ENCODE data around the gene NRN1.
A peak's percentile ranks its signal among the peaks of the same experiment; 100 is the strongest.
"Not testable (repeated sequence)": the region's sequence is repeated elsewhere in the genome, so short reads cannot be mapped to it uniquely, and the experiment has no call there.

Gene NRN1

DNA sequence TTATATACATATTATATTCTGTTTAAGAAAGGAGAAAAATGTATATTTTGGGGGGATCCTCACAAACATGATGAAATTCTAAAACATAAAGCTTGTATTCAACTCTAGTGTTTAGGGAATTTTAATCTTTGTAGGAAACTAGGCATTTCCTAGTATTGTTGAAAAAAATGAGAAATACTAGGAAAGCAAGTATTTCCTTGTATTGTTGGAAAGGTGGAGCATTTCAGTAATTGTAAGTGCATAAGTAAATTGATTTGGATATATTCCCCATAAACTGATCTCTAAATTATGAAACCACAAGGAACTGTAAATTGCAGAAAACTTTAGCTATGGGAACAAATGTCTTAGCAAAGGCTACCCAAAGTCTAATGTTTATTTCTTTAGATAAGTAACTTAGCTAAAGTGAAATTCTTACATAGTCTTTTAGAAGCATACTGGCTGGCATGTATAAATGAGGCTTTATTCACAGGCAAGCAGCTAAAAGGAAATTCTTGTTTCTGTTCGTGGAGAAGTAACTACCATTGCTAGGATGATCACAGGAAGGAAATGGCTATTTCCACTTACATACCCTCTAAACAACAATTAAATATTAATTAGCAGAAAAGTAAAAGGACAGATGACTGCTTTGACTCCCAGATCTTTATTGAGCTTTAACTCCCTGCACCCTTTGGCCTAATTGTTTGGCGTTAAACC, 19.9 kb upstream of the NRN1 start:
- no peak for DNase-seq (ENCODE audit: extremely low read depth, low read depth)
- no peak overlapping the region for H3K4me3 ChIP-seq (replicated peaks; ENCODE audit: low read depth, low read length)
- TF ChIP-seq, protein P1, sequence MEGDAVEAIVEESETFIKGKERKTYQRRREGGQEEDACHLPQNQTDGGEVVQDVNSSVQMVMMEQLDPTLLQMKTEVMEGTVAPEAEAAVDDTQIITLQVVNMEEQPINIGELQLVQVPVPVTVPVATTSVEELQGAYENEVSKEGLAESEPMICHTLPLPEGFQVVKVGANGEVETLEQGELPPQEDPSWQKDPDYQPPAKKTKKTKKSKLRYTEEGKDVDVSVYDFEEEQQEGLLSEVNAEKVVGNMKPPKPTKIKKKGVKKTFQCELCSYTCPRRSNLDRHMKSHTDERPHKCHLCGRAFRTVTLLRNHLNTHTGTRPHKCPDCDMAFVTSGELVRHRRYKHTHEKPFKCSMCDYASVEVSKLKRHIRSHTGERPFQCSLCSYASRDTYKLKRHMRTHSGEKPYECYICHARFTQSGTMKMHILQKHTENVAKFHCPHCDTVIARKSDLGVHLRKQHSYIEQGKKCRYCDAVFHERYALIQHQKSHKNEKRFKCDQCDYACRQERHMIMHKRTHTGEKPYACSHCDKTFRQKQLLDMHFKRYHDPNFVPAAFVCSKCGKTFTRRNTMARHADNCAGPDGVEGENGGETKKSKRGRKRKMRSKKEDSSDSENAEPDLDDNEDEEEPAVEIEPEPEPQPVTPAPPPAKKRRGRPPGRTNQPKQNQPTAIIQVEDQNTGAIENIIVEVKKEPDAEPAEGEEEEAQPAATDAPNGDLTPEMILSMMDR (IDR thresholded peaks at IDR 0.05; ENCODE audit: low read depth, low read length, missing control alignments) = no peak

DNA sequence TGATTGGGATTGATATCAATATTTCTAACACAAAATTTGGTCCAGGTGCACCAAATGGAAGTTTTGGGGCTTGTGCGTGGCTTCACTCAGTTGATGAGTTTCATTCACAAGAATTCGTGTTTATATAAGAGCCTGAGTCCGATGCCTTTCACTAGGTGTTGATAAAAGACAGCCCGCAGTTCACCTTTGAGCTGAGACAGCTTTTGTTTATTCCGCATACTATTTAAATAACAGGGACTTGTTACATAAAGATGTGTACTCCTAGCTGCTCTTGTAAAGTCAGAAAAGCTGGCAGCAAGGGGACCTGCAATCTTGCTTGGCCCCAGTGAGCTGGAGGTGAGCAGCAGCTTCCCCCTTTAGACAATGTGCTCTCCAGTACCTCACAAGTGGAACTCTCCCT, 19.0 kb upstream of the NRN1 start:
- H3K4me3 ChIP-seq (replicated peaks; ENCODE audit: low read depth, low read length) = no peak overlapping the region
- TF ChIP-seq, protein P1 (IDR thresholded peaks at IDR 0.05; ENCODE audit: low read depth, low read length, missing control alignments) = no peak
- DNase-seq (ENCODE audit: extremely low read depth, low read depth) = no peak

DNA sequence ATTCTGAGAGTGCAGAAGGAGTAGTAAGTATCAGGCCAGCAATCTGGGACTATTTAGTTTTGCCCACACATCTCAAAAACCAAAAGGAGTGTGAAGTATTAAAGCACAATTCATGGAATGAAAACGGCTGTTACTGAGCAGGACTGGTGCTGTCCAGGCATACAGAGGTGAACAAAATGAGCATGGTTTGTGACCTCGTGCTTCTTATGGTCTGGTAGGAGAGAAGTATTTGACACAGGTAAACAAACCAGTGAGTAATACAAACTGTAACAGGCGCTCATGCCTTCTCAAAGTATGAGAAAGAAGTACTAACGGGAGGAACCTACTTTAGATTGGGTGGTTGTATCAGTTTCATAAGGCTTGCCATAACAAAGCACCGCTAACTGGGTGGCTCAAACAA, 17.5 kb upstream of the NRN1 start:
- no peak overlapping the region for H3K4me3 ChIP-seq (replicated peaks; ENCODE audit: low read depth, low read length)
- DNase-seq (ENCODE audit: extremely low read depth, low read depth) = no peak
- TF ChIP-seq, protein P1 (IDR thresholded peaks at IDR 0.05; ENCODE audit: low read depth, low read length, missing control alignments) = no peak

DNA sequence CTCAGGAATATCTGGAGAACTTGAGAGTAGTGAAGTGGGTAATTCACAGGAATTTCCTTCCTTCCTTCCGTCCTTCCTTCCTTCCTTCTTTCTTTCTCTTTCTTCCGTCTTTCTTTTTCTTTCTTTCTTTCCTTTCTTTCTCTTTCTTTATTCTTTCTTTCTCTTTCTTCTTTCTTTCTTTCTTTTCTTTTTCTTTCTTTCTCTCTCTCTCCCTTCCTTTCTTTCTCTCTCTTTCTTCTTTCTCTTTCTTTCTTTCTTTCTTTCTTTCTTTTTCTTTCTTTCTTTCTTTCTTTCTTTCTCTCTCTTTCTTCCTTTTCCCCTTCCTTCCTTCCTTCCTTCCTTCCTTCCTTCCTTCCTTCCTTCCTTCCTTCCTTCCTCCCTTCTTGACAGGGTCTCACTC, 16.1 kb upstream of the NRN1 start:
- not testable (repeated sequence) for DNase-seq (ENCODE audit: extremely low read depth, low read depth); H3K4me3 ChIP-seq (replicated peaks; ENCODE audit: low read depth, low read length)

DNA sequence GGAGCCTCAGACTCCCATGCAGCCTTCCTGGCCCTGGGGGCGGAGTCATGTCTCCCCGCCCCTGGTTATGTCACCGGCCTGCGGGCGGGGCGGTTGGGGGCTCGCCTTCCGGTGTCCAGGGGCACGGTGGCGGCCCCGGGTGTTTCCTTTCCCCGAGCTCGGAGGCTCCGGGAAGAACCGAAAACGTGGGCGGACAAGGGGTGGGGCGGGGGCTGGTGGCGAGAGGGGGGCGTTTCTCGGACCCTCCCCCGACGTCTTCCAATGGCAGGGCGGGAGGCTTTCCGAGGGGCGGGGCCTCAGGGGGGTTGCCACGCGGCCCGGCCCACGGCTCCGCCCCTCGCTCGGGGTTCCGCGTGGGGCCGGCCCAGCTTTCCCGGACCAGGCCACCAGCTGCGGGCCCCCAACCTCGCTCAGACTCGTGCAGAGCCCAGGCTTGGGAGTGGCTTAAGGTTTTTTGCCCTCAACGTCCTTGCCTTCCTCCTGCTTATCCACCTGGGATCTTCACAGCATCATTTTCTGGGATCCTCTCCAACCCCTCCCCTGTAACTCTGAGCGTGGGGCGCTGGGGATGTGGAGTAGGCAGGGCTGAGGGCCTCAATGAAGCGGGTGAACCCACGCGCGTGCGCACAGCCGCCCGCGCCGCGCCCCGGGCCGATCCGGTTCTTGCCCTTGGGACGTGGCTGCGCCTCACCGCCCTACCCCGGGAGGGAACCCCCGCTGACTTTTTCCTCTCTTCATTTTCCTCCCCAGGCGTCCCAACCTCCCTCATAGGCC, 2.1 kb upstream of the NRN1 start:
- TF ChIP-seq, protein P1 (IDR thresholded peaks at IDR 0.05; ENCODE audit: low read depth, low read length, missing control alignments) = no peak
- H3K4me3 ChIP-seq (replicated peaks; ENCODE audit: low read depth, low read length) = peak overlapping the region; percentile 30
- no peak for DNase-seq (ENCODE audit: extremely low read depth, low read depth)

DNA sequence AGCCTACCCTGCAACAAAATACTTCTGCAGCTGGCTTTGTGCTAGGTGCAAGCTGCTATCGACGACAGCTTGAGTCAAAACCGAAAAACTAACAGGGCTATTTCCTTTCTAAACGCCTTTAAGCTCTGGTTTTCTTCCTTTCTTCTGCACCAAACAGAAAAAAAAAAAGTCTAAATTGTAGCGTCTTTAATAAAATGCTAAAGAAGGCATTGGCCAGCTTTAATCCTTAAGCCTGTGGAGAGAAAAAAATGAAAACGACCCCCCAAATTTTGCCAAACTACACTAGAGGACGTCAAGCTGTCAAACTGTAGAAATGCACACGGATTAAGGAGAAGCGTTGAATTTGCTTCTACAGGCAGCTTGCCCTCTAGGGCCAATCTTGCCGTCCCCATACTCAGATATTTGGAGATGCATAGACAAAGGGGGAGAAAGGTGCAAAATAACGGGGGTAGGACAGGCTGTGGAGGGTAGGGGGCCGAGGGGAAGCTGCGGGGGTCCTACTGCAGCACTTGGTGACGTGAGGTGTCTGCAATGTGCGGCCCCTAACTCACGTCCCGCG, 1.4 kb upstream of the NRN1 start:
- TF ChIP-seq, protein P1 (IDR thresholded peaks at IDR 0.05; ENCODE audit: low read depth, low read length, missing control alignments) = no peak
- DNase-seq (ENCODE audit: extremely low read depth, low read depth) = no peak
- peak overlapping the region; percentile 30 for H3K4me3 ChIP-seq (replicated peaks; ENCODE audit: low read depth, low read length)

DNA sequence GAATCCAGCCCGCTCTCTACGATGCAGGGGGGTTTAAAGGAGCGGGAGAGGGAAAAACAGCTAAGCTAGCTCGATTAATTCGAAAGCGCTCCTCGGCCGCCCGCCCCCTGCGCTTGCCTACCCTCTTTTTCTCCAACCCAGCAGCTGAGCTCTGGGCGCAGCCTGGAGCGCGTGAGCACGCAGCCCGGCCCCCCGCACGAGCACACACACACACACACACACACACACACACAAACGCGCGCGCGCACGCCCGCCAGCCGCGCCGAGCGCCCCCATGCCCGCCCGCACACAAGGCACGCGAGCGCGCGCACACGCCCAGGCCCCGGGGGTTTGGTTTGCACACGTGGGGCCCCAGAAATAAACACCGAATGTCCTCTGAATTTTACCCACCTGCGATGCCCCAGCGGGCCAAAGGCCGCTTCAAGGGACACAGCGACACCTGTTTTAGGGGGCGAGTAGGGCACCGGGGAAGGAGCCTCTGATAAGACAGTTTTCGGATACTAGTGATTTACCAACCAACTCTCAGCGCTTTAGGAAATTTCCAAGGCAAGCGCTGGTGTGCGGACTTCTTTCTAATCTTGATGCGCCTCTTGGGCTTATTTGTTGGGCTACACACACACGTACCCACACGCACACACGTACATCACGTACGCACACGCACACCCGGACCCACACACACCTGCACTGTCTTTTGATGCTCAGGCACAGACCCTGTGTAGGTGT, 802 bp upstream of the NRN1 start:
- TF ChIP-seq, protein P1 (IDR thresholded peaks at IDR 0.05; ENCODE audit: low read depth, low read length, missing control alignments) = no peak
- no peak for DNase-seq (ENCODE audit: extremely low read depth, low read depth)
- 0 out of 2 replicates have a peak overlapping the region, but pooled peaks have one; percentile 2 for H3K4me3 ChIP-seq (replicated peaks; ENCODE audit: low read depth, low read length)
